ENCODE results near the gene CEL. TPM values are rescaled to one million over a fixed set of nuclear protein-coding genes. Genes with fewer than 3 reads are reported as not detected.
"Not testable (repeated sequence)": the region's sequence is repeated elsewhere in the genome, so short reads cannot be mapped to it uniquely, and the experiment has no call there.

The CEL gene
- total RNA-seq (2014; rRNA removed; shearing (Covaris generic)), result 0.12 TPM in 1 of 2 replicates, not detected in the other

- not testable (repeated sequence) for DNase-seq (ENCODE audit: low read depth)
Measured at GRCh38 chr9:133061764-133062145, at the start of gene CEL. Gene CEL, plus strand, starts transcription at chr9:133061981. Its CDS starts 22 bp downstream, at chr9:133062003.

- DNase-seq (ENCODE audit: low read depth), result no peak
Measured at GRCh38 chr9:133014696-133015095, 47.1 kb upstream of the CEL start.

- DNase-seq (ENCODE audit: low read depth), result peak; percentile 17
Measured at GRCh38 chr9:133023117-133023890, 38.5 kb upstream of the CEL start.

GRCh38 chr9:133026426-133026825, 35.4 kb upstream of the CEL start:
- no peak for DNase-seq (ENCODE audit: low read depth)

GRCh38 chr9:133027134-133027533, 34.6 kb upstream of the CEL start:
- DNase-seq (ENCODE audit: low read depth), result no peak

- no peak for DNase-seq (ENCODE audit: low read depth)
Measured at GRCh38 chr9:133028221-133028620, 33.6 kb upstream of the CEL start.

- no peak for DNase-seq (ENCODE audit: low read depth)
Measured at GRCh38 chr9:133029994-133030316, 31.8 kb upstream of the CEL start.

- peak; percentile 98 for DNase-seq (ENCODE audit: low read depth)
Measured at GRCh38 chr9:133030317-133031129, 31.3 kb upstream of the CEL start, which contains the start of gene GTF3C5. Gene GTF3C5, plus strand, starts transcription at chr9:133030997. Its CDS starts 15 bp downstream, at chr9:133031012.

GRCh38 chr9:133031130-133031422, 30.7 kb upstream of the CEL start:
- no peak for DNase-seq (ENCODE audit: low read depth)

GRCh38 chr9:133031496-133031911, 30.3 kb upstream of the CEL start:
- peak; percentile 4 for DNase-seq (ENCODE audit: low read depth)

- DNase-seq (ENCODE audit: low read depth), result no peak
Measured at GRCh38 chr9:133032171-133032570, 29.6 kb upstream of the CEL start.

GRCh38 chr9:133035669-133036068, 26.1 kb upstream of the CEL start:
- no peak for DNase-seq (ENCODE audit: low read depth)

GRCh38 chr9:133037775-133038515, 23.8 kb upstream of the CEL start:
- no peak for DNase-seq (ENCODE audit: low read depth)

GRCh38 chr9:133040892-133041479, 20.8 kb upstream of the CEL start:
- peak; percentile 46 for DNase-seq (ENCODE audit: low read depth)

GRCh38 chr9:133041958-133042357, 19.8 kb upstream of the CEL start:
- no peak for DNase-seq (ENCODE audit: low read depth)

GRCh38 chr9:133042676-133043075, 19.1 kb upstream of the CEL start:
- no peak for DNase-seq (ENCODE audit: low read depth)

- DNase-seq (ENCODE audit: low read depth), result no peak
Measured at GRCh38 chr9:133043449-133044035, 18.2 kb upstream of the CEL start.

GRCh38 chr9:133044125-133044524, 17.7 kb upstream of the CEL start:
- no peak for DNase-seq (ENCODE audit: low read depth)

- no peak for DNase-seq (ENCODE audit: low read depth)
Measured at GRCh38 chr9:133044661-133045060, 17.1 kb upstream of the CEL start.

- no peak for DNase-seq (ENCODE audit: low read depth)
Measured at GRCh38 chr9:133045132-133045531, 16.6 kb upstream of the CEL start.

- no peak for DNase-seq (ENCODE audit: low read depth)
Measured at GRCh38 chr9:133046196-133046899, 15.4 kb upstream of the CEL start.

Measured in RPMI7951 (cell line).